ENCODE results near the gene KCNH4.

GRCh38 chr17:42192189-42193126 lies 11.5 kb upstream of the KCNH4 start:
- TF ChIP-seq POLR2A (IDR thresholded peaks at IDR 0.05; ENCODE audit: low read length) (no peak), GATA1 (IDR thresholded peaks at IDR 0.05; ENCODE audit: low read depth, low read length) (no peak)

Measured in erythroblast (primary cell).